Esophagus muscularis mucosa (tissue), 3 donors: Measurements from ENCODE around the gene THOP1.

Experiments used
- CTCF ChIP-seq, 3 experiments: fragments of 200-600 bp in 2 of 3; fragments of 450-650 bp in 1 of 3; sonication (generic) in 2 of 3; IDR thresholded peaks; one replicate each; pipeline ENCODE4 v1.5.1; 2017 to 2019; ENCODE audit warnings: antibody characterized with exemption in 3 of 3, mild to moderate bottlenecking in 2 of 3, moderate library complexity in 1 of 3
- POLR2A ChIP-seq: fragments of 450-650 bp; IDR thresholded peaks from one replicate; pipeline ENCODE4 v1.6.1; 2017; ENCODE audit warnings: antibody characterized with exemption, moderate library complexity, mild to moderate bottlenecking, low read depth
- POLR2AphosphoS5 ChIP-seq, 2 donors: sonication (generic); formaldehyde crosslinking; IDR thresholded peaks; one replicate each; pipeline ENCODE4 v1.6.1; 2017; ENCODE audit warnings: antibody characterized with exemption in 2 of 2

- TF ChIP-seq POLR2AphosphoS5 (IDR thresholded peaks at IDR 0.05): no peak
- TF ChIP-seq CTCF (IDR thresholded peaks at IDR 0.05): no peak
- no peak for TF ChIP-seq POLR2A
Observed at GRCh38 chr19:2827022-2827421, 41.7 kb downstream of the THOP1 start.
